LoVo (cell line): ENCODE measurements around the gene MTG1.
"Not testable (repeated sequence)": the region's sequence is repeated elsewhere in the genome, so short reads cannot be mapped to it uniquely, and the experiment has no call there.

Source experiments
- DNase-seq: peaks from one replicate; pipeline ENCODE4 v3.0.0-alpha.2; 2016; ENCODE audit warnings: low spot score

The MTG1 gene

GRCh38 chr10:133424102-133424501, 30.1 kb downstream of the MTG1 start:
- not testable (repeated sequence) for DNase-seq

- DNase-seq, result not testable (repeated sequence)
These were observed 30.6 kb downstream of the MTG1 start, which contains the start of gene SPRN for GRCh38 chr10:133424601-133425000. Gene SPRN (minus strand): TSS chr10:133424625. CDS start chr10:133423681, 944 bp downstream.

- DNase-seq, result not testable (repeated sequence)
These were observed 35.6 kb downstream of the MTG1 start for GRCh38 chr10:133429571-133429970.

GRCh38 chr10:133431888-133432613, 38.1 kb downstream of the MTG1 start:
- not testable (repeated sequence) for DNase-seq

GRCh38 chr10:133432789-133433188, 38.8 kb downstream of the MTG1 start:
- DNase-seq, result not testable (repeated sequence)

- peak; percentile 12 for DNase-seq
These were observed 44.8 kb downstream of the MTG1 start for GRCh38 chr10:133438711-133439273.

- no peak for DNase-seq
These were observed 45.8 kb downstream of the MTG1 start for GRCh38 chr10:133439517-133440461.

- no peak for DNase-seq
These were observed 46.8 kb downstream of the MTG1 start for GRCh38 chr10:133440633-133441285.

GRCh38 chr10:133441356-133441755, 47.4 kb downstream of the MTG1 start:
- DNase-seq, result not testable (repeated sequence)

GRCh38 chr10:133441780-133442179, 47.8 kb downstream of the MTG1 start:
- no peak for DNase-seq

GRCh38 chr10:133442191-133442966, 48.4 kb downstream of the MTG1 start:
- DNase-seq, result no peak

- DNase-seq, result no peak
These were observed 49.3 kb downstream of the MTG1 start for GRCh38 chr10:133442967-133443924.

GRCh38 chr10:133444342-133445267, 50.6 kb downstream of the MTG1 start:
- DNase-seq, result no peak

GRCh38 chr10:133445268-133445732, 51.3 kb downstream of the MTG1 start:
- no peak for DNase-seq

- no peak for DNase-seq
These were observed 52.1 kb downstream of the MTG1 start for GRCh38 chr10:133445751-133446708.

GRCh38 chr10:133446979-133447378, 53.0 kb downstream of the MTG1 start:
- no peak for DNase-seq

GRCh38 chr10:133448120-133448519, 54.2 kb downstream of the MTG1 start:
- no peak for DNase-seq

GRCh38 chr10:133451346-133451745, 57.4 kb downstream of the MTG1 start:
- DNase-seq, result no peak
